HuH-7 (cell line): ENCODE measurements around the gene SCAND1.

Source experiments
- DNase-seq: peaks from one replicate; pipeline ENCODE4 v3.0.0; 2011; ENCODE audit warnings: low spot score

The SCAND1 gene

DNA sequence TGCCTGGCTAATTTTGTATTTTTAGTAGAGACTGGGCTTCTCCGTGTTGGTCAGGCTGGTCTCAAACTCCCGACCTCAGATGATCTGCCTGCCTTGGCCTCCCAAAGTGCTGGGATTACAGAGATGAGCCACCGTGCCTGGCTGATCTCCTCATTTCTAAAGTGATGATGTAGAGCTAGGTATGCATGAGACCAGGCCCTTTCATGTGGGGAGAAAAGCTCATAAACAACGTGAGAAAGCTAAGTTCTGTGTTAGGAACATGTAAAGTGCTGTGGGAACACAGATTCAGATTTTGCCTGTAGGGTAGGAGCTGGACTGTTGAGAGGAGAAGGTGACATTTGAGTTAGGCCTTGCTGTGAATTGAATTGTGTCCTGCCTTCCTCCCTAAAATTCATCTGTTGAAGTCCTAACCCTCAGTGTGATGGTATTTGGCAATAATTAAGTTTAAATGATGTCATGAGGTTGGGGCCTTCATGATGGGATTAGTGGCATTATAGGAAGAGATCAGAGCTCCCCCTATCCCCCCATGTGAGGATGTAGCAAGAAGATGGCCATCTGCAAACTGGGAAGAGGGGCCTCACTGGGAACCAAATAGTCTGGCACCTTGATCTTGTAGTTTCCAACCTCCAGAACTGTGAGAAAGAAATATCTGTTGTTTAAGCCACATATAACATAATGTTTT lies 49.2 kb downstream of the SCAND1 start:
- no peak for DNase-seq

DNA sequence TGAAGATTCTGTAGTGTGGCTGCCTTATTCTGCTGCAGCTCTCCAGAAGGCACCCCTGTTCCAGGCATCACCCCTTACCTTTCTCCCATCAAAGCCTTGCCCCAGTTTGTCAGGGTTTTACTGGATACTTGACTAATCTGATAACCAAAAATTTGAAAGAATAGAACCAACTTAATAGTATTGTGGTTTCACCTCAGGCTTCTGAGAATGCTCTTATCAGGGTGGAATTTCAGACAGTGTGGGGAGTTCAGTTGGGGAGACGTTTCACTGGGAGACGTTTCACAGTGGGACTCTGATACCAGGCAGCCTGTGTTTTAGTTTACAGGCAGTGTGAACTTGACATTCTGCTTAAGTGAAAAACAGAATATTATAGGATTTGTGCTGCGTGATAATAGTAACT lies 50.5 kb downstream of the SCAND1 start:
- DNase-seq = no peak
